HG03280 (cell line): ENCODE measurements around the gene APOO.

ENCODE experiments used
- ATAC-seq: cut with Tn5 transposase; IDR thresholded peaks from one replicate; pipeline ENCODE4 v1.9.1; 2021; ENCODE audit warnings: mild to moderate bottlenecking, moderate library complexity; ENCODE audit not compliant: unreplicated experiment

APOO gene

GRCh38 chrX:23788521-23788920 is 119.2 kb downstream of the APOO start:
- ATAC-seq, result no peak

- ATAC-seq, result no peak
Observed at GRCh38 chrX:23787745-23788118, 120.0 kb downstream of the APOO start.

- ATAC-seq, result no peak
Observed at GRCh38 chrX:23786268-23786815, 121.4 kb downstream of the APOO start.

GRCh38 chrX:23785580-23785979 is 122.2 kb downstream of the APOO start:
- ATAC-seq, result no peak

- ATAC-seq, result no peak
Observed at GRCh38 chrX:23784470-23785331, 123.0 kb downstream of the APOO start.

GRCh38 chrX:23783589-23784469 is 123.9 kb downstream of the APOO start:
- no peak for ATAC-seq
